Body of pancreas (tissue), 4 donors: ENCODE measurements around the gene CHST2.

ENCODE experiments used
- CTCF ChIP-seq, 7 experiments: fragments of 450-650 bp in 4 of 7; fragments of 200-600 bp in 3 of 7; sonication (generic) in 3 of 7; IDR thresholded peaks; one replicate each; pipeline ENCODE4 v1.5.1; 2016 to 2019; ENCODE audit warnings: antibody characterized with exemption in 7 of 7
- POLR2A ChIP-seq, 3 donors: fragments of 450-650 bp; IDR thresholded peaks; one replicate each; pipeline ENCODE4 v1.6.1; 2016; ENCODE audit warnings: antibody characterized with exemption in 3 of 3, mild to moderate bottlenecking in 2 of 3

- TF ChIP-seq CTCF (IDR thresholded peaks at IDR 0.05) = no peak
- TF ChIP-seq POLR2A (IDR thresholded peaks at IDR 0.05) = no peak
Measured at GRCh38 chr3:143165211-143165610, 45.6 kb downstream of the CHST2 start.
